NB4 (cell line): ENCODE results near the gene PHOX2B.

Source experiments
- MAX ChIP-seq: IDR thresholded peaks from 2 replicates; pipeline ENCODE4 v1.6.1; 2011; ENCODE audit warnings: low read depth, low read length
- MYC ChIP-seq: IDR thresholded peaks from 2 replicates; pipeline ENCODE4 v1.6.1; 2011; ENCODE audit warnings: low read depth, low read length
- POLR2A ChIP-seq: IDR thresholded peaks from 2 replicates; pipeline ENCODE4 v1.6.1; 2011; ENCODE audit warnings: mild to moderate bottlenecking; ENCODE audit not compliant: insufficient read length; ENCODE audit errors: extremely low read depth
- TF ChIP-seq, protein P1 (sequence below): IDR thresholded peaks from one replicate; pipeline ENCODE4 v1.5.1; 2012; ENCODE audit warnings: low read depth, low read length

DNA sequence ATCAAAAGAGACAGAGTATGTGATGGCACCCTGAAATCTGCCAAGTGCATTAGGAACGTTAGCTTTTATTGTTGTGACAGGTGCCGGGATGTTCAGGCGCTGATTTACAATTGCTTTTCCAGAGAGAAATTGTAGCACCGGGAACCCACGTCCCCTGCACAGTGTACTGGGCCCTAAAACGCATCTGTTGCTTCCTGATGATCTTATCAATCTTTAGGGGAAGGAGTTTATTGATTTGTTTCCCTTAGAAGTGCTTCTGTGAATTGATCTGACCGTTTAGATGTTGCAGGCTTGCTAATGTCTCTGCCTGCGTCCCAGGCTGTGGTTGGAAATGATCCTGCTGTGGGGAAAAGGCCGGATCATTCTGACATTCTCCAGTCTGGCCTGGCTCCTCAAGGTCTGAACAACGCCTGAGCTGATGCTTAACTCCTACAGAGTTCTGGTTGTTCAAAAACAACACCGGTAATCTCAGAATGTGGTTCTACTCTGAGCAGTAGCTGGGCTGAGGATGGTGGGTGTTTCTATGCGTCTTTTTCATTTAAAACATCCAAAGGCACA is 16.9 kb downstream of the PHOX2B start:
- TF ChIP-seq, protein P1, sequence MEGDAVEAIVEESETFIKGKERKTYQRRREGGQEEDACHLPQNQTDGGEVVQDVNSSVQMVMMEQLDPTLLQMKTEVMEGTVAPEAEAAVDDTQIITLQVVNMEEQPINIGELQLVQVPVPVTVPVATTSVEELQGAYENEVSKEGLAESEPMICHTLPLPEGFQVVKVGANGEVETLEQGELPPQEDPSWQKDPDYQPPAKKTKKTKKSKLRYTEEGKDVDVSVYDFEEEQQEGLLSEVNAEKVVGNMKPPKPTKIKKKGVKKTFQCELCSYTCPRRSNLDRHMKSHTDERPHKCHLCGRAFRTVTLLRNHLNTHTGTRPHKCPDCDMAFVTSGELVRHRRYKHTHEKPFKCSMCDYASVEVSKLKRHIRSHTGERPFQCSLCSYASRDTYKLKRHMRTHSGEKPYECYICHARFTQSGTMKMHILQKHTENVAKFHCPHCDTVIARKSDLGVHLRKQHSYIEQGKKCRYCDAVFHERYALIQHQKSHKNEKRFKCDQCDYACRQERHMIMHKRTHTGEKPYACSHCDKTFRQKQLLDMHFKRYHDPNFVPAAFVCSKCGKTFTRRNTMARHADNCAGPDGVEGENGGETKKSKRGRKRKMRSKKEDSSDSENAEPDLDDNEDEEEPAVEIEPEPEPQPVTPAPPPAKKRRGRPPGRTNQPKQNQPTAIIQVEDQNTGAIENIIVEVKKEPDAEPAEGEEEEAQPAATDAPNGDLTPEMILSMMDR, result no peak
- TF ChIP-seq MAX (no peak), POLR2A (no peak), MYC (no peak)
